Measurements from ENCODE around the gene AFAP1. TPM values are rescaled to one million over a fixed set of nuclear protein-coding genes. Genes with fewer than 3 reads are reported as not detected.

The AFAP1 gene
- total RNA-seq, 4 donors from 2014 or later: 8.3 to 27.1 (median 11.1) TPM

GRCh38 chr4:7778510-7779431 is 160.9 kb downstream of the AFAP1 start:
- no peak overlapping the region for H3K4me3 ChIP-seq
- H3K9me3 ChIP-seq: no peaks in the 10 kb centered on the region
- peak in 1 of 2 donors; percentile 54 for DNase-seq (ENCODE audit: low spot score in 2 of 2)
- WGBS: 85% methylated on average over 24 of the region's 24 CpGs
- H3K4me1 ChIP-seq: peaks cover 14% of the 10 kb centered on the region
- no peaks in the 10 kb centered on the region for H3K27me3 ChIP-seq
- H3K36me3 ChIP-seq: peaks cover 45% of the 10 kb centered on the region
- TF ChIP-seq CTCF (IDR thresholded peaks at IDR 0.05) (no peak), POLR2AphosphoS5 (IDR thresholded peaks at IDR 0.05) (no peak), POLR2A (IDR thresholded peaks at IDR 0.05) (no peak), EP300 (IDR thresholded peaks at IDR 0.05) (no peak)
- no peak overlapping the region for H3K27ac ChIP-seq

GRCh38 chr4:7777871-7778509 is 161.7 kb downstream of the AFAP1 start:
- Histone ChIP-seq H3K4me1 (peaks cover 14% of the 10 kb centered on the region), H3K4me3 (no peak overlapping the region), H3K27ac (no peak overlapping the region), H3K36me3 (peaks cover 48% of the 10 kb centered on the region), H3K27me3 (no peaks in the 10 kb centered on the region), H3K9me3 (no peaks in the 10 kb centered on the region)
- 93% methylated on average over 10 of the region's 10 CpGs for WGBS
- no peak for DNase-seq (ENCODE audit: low spot score in 2 of 2)
- TF ChIP-seq EP300 (IDR thresholded peaks at IDR 0.05): no peak
- no peak for TF ChIP-seq POLR2A (IDR thresholded peaks at IDR 0.05)
- TF ChIP-seq POLR2AphosphoS5 (IDR thresholded peaks at IDR 0.05): no peak
- TF ChIP-seq CTCF (IDR thresholded peaks at IDR 0.05): no peak

- no peaks in the 10 kb centered on the region for H3K27me3 ChIP-seq
- H3K4me3 ChIP-seq: no peak overlapping the region
- peaks cover 14% of the 10 kb centered on the region for H3K4me1 ChIP-seq
- peak in 1 of 2 donors; percentile 18 for DNase-seq (ENCODE audit: low spot score in 2 of 2)
- peaks cover 56% of the 10 kb centered on the region for H3K36me3 ChIP-seq
- no peaks in the 10 kb centered on the region for H3K9me3 ChIP-seq
- TF ChIP-seq EP300 (IDR thresholded peaks at IDR 0.05): no peak
- no peak for TF ChIP-seq CTCF (IDR thresholded peaks at IDR 0.05)
- TF ChIP-seq POLR2AphosphoS5 (IDR thresholded peaks at IDR 0.05): no peak
- no peak for TF ChIP-seq POLR2A (IDR thresholded peaks at IDR 0.05)
- 95% methylated on average over 17 of the region's 17 CpGs for WGBS
- H3K27ac ChIP-seq: no peak overlapping the region
Observed at GRCh38 chr4:7777017-7777710, 162.5 kb downstream of the AFAP1 start.

- TF ChIP-seq CTCF (IDR thresholded peaks at IDR 0.05) (no peak), POLR2AphosphoS5 (IDR thresholded peaks at IDR 0.05) (no peak), EP300 (IDR thresholded peaks at IDR 0.05) (no peak), POLR2A (IDR thresholded peaks at IDR 0.05) (no peak)
- 91% methylated on average over 9 of the region's 9 CpGs for WGBS
- peaks cover 64% of the 10 kb centered on the region for H3K36me3 ChIP-seq
Observed at GRCh38 chr4:7775396-7775795, 164.3 kb downstream of the AFAP1 start.

More at GRCh38 chr4:7775396-7775795, 164.3 kb downstream of the AFAP1 start:
- no peak overlapping the region for H3K4me3 ChIP-seq
- H3K27ac ChIP-seq: no peak overlapping the region
- peak in 1 of 2 donors; percentile 27 for DNase-seq (ENCODE audit: low spot score in 2 of 2)
- no peaks in the 10 kb centered on the region for H3K9me3 ChIP-seq
- no peaks in the 10 kb centered on the region for H3K27me3 ChIP-seq
- H3K4me1 ChIP-seq: peaks cover 6% of the 10 kb centered on the region
